Lower leg skin (tissue), 4 donors: Measurements from ENCODE around the gene PVR. TPM values are rescaled to one million over a fixed set of nuclear protein-coding genes. Genes with fewer than 3 reads are reported as not detected.

Experiments used
- DNase-seq, 2 donors: peaks; one replicate each; pipeline ENCODE4 v3.0.0-alpha.2; 2019; ENCODE audit warnings: low spot score in 2 of 2
- H3K4me3 ChIP-seq: fragments of 200-600 bp; sonication (generic); 2 replicates; pipeline ENCODE4 v1.5.1; 2017; ENCODE audit warnings: mild to moderate bottlenecking, low read depth; ENCODE audit not compliant: poor library complexity, severe bottlenecking
- CTCF ChIP-seq, 3 donors: fragments of 450-650 bp; IDR thresholded peaks; one replicate each; pipeline ENCODE4 v1.5.1; 2016; ENCODE audit warnings: antibody characterized with exemption in 3 of 3, mild to moderate bottlenecking in 3 of 3, moderate library complexity in 2 of 3
- POLR2A ChIP-seq, 2 donors: fragments of 450-650 bp; IDR thresholded peaks; one replicate each; pipeline ENCODE4 v1.6.1; 2016 to 2017; ENCODE audit warnings: antibody characterized with exemption in 2 of 2, mild to moderate bottlenecking in 1 of 2, moderate library complexity in 1 of 2
- WGBS, 2 donors: methylation state at CpG; one replicate each; pipeline ENCODE4 v1.1.5; 2018; 5-methylcytosine and 5-hydroxymethylcytosine counted together
- intact Hi-C: fragments of 100-400 bp; cut with DNase I; formaldehyde crosslinking; loops from one replicate; pipeline ENCODE4 v1.15.0; 2023; ENCODE audit warnings: low total_unique reads
- total RNA-seq, 4 donors: library from RNA; depleted of rRNA; stranded (reverse); fragments of >200 nt; gene quantifications; one replicate each; pipeline ENCODE4 v1.1.0, GENCODE V29; 2016

Gene PVR
- total RNA-seq, 4 donors from 2014 or later: 9.9 to 14.3 (median 12.1) TPM

GRCh38 chr19:44694184-44694579, 50.5 kb downstream of the PVR start:
- no peak for TF ChIP-seq POLR2A (IDR thresholded peaks at IDR 0.05)
- no peak for TF ChIP-seq CTCF (IDR thresholded peaks at IDR 0.05)
- intact Hi-C loops: no loop called here
- H3K4me3 ChIP-seq: no peak overlapping the region
- WGBS, 2 donors: 82 to 96% methylated on average over 2 of the region's 2 CpGs
- DNase-seq: no peak

- DNase-seq: no peak
- WGBS, 2 donors: 73 to 77% methylated on average over 19 to 22 of the region's 22 CpGs
- no peak overlapping the region for H3K4me3 ChIP-seq
- intact Hi-C loops: no loop called here
- TF ChIP-seq CTCF (IDR thresholded peaks at IDR 0.05) (no peak), POLR2A (IDR thresholded peaks at IDR 0.05) (no peak)
These were observed 53.4 kb downstream of the PVR start for GRCh38 chr19:44696939-44697669.

- intact Hi-C loops: no loop called here
- TF ChIP-seq CTCF (IDR thresholded peaks at IDR 0.05) (no peak), POLR2A (IDR thresholded peaks at IDR 0.05) (no peak)
- 81 to 93% methylated on average over 4 of the region's 4 CpGs for WGBS, 2 donors
- H3K4me3 ChIP-seq: no peak overlapping the region
- no peak for DNase-seq
These were observed 53.9 kb downstream of the PVR start for GRCh38 chr19:44697670-44698034.

- no peak for DNase-seq
- 73 to 75% methylated on average over 13 of the region's 13 CpGs for WGBS, 2 donors
- intact Hi-C loops: no loop called here
- H3K4me3 ChIP-seq: no peak within 1 kb of the TSS
- TF ChIP-seq CTCF (IDR thresholded peaks at IDR 0.05) (no peak), POLR2A (IDR thresholded peaks at IDR 0.05) (no peak)
These were observed 54.9 kb downstream of the PVR start, which contains the start of gene CEACAM16 for GRCh38 chr19:44698492-44699201. Gene CEACAM16 (plus strand): TSS chr19:44699151. CDS start chr19:44701457, 2,306 bp downstream.

GRCh38 chr19:44700547-44700946, 56.8 kb downstream of the PVR start:
- no peak for DNase-seq
- intact Hi-C loops: no loop called here
- 91 to 93% methylated on average over 5 of the region's 5 CpGs for WGBS, 2 donors
- H3K4me3 ChIP-seq: no peak overlapping the region
- no peak for TF ChIP-seq POLR2A (IDR thresholded peaks at IDR 0.05)
- TF ChIP-seq CTCF (IDR thresholded peaks at IDR 0.05): no peak
